ENCODE measurements around the gene SLC25A51.

DNA sequence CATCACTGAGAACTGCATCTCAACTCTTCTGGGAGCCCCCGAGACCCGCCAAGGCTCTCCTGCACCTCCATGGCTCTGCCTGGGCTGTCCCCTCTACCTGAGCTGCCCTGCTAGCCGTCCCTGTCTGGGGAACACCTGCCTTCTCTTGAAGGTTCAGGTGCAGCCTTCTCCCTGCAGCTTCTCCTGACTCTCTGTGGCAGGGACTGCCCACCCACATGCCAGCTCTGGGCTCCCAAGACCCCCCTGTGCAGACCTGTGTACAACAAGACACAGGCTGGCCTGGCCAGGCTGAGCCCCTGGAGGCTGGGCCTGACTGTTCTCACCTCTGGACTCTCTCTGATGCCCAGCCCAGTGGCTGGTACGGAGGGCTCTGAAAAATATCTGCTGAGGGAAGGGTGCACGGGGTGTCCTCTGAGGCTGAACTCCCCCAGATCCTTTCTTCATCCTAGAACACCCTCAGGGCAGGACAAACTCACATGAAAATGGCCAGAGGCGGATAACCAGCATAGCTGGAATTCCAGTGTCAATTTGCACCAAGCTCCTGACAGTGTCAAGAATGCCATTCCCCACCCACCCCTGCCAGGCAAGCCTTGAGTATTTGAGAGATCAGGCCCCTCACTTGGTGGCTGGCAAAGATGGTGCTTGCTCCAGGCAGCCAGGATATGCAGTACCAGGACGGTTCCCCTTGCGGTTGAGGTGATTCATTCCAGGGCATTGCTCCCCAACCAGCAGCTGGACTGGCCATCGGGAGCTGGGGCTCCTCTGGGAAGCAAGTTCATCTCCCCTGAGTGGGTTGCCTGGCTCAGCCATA, 40.9 kb upstream of the SLC25A51 start:
- TF ChIP-seq CTCF (IDR thresholded peaks at IDR 0.05; ENCODE audit: insufficient read depth, low read depth, low read length) (no peak), EZH2 (IDR thresholded peaks at IDR 0.05; ENCODE audit: insufficient read depth, low read length) (no peak)

All from astrocyte (in vitro differentiated cells and primary cell).